ENCODE data around the gene NF2. TPM values are rescaled to one million over a fixed set of nuclear protein-coding genes. Genes with fewer than 3 reads are reported as not detected.

NF2 gene
- total and polyA plus RNA-seq, 2 of the 8 experiments (the other 6 are each of a cell fraction or from before 2014, with no cell fraction given), result 17.6 to 53.6 TPM

- TF ChIP-seq MAFK (IDR thresholded peaks at IDR 0.05; ENCODE audit: low read depth, low read length), result no peak
- TF ChIP-seq TAF1 (IDR thresholded peaks at IDR 0.05; ENCODE audit: low read depth, low read length), result no peak
- TF ChIP-seq SIX5 (IDR thresholded peaks at IDR 0.05; ENCODE audit: low read depth, low read length), result no peak
- TF ChIP-seq SRF (IDR thresholded peaks at IDR 0.05; ENCODE audit: low read depth, low read length), result no peak
- no peak for TF ChIP-seq ATF3 (IDR thresholded peaks at IDR 0.05; ENCODE audit: insufficient read depth, low read depth, low read length)
Measured at GRCh38 chr22:29668673-29669072, 65.2 kb downstream of the NF2 start (continued).
